CD14-positive monocyte (primary cell): ENCODE results near the gene SYCE1. TPM values are rescaled to one million over a fixed set of nuclear protein-coding genes. Genes with fewer than 3 reads are reported as not detected.
"Not testable (repeated sequence)": the region's sequence is repeated elsewhere in the genome, so short reads cannot be mapped to it uniquely, and the experiment has no call there.

Source experiments
- DNase-seq, 3 donors: peaks; one replicate each; pipeline ENCODE4 v3.0.0-alpha.2; 2011 to 2022
- H2AFZ ChIP-seq: 2 replicates; pipeline ENCODE4 v1.6.0; 2012; ENCODE audit warnings: mild to moderate bottlenecking, low read depth, low read length, inconsistent platforms; ENCODE audit not compliant: insufficient read depth, poor library complexity, severe bottlenecking
- H3K27ac ChIP-seq, 2 donors: 1 replicate in 1 of 2; 2 replicates in 1 of 2; pipeline ENCODE4 v1.5.1; 2012 to 2013; ENCODE audit warnings: low read length in 2 of 2, control low read depth in 1 of 2, inconsistent platforms in 1 of 2, low read depth in 1 of 2, mild to moderate bottlenecking in 1 of 2
- H3K27me3 ChIP-seq, 2 donors: one replicate each; pipeline versions ENCODE4 v1.6.0 to v1.6.1; 2011 to 2013; ENCODE audit warnings: low read length in 2 of 2; ENCODE audit not compliant: control insufficient read depth in 2 of 2, insufficient read depth in 2 of 2
- H3K36me3 ChIP-seq, 2 donors: replicated peaks in 1 of 2; 1 replicate in 1 of 2; 2 replicates in 1 of 2; pipeline versions ENCODE4 v1.5.1 to v1.6.1; 2012 to 2013; ENCODE audit warnings: low read length in 2 of 2, control low read depth in 1 of 2, inconsistent platforms in 1 of 2, mild to moderate bottlenecking in 1 of 2; ENCODE audit not compliant: insufficient read depth in 2 of 2, control insufficient read depth in 1 of 2
- H3K4me1 ChIP-seq, 2 donors: 1 replicate in 1 of 2; 2 replicates in 1 of 2; pipeline versions ENCODE4 v1.5.1 to v1.6.1; 2012 to 2013; ENCODE audit warnings: low read length in 2 of 2, control low read depth in 1 of 2, inconsistent platforms in 1 of 2, mild to moderate bottlenecking in 1 of 2, moderate library complexity in 1 of 2; ENCODE audit not compliant: insufficient read depth in 2 of 2, control insufficient read depth in 1 of 2
- H3K4me2 ChIP-seq: replicated peaks from 2 replicates; pipeline ENCODE3; 2012; ENCODE audit warnings: low read length, moderate library complexity, mild to moderate bottlenecking; ENCODE audit not compliant: poor library complexity, severe bottlenecking; ENCODE audit errors: extremely low read depth
- H3K4me3 ChIP-seq, 3 experiments: fragments of 200-600 bp in 1 of 3; sonication (generic) in 1 of 3; replicated peaks in 1 of 3; 1 replicate in 2 of 3; 2 replicates in 1 of 3; pipeline ENCODE4 v1.5.1; 2011 to 2013; ENCODE audit warnings: low read length in 3 of 3, mild to moderate bottlenecking in 3 of 3, control low read depth in 2 of 3, low read depth in 2 of 3, inconsistent platforms in 1 of 3, moderate library complexity in 1 of 3
- H3K79me2 ChIP-seq: 2 replicates; pipeline ENCODE4 v1.6.0; 2012; ENCODE audit warnings: mild to moderate bottlenecking, control low read depth, inconsistent platforms, low read length, moderate library complexity; ENCODE audit not compliant: insufficient read depth
- H3K9ac ChIP-seq: 2 replicates; pipeline ENCODE4 v1.6.0; 2017; ENCODE audit warnings: low read length, mild to moderate bottlenecking; ENCODE audit not compliant: insufficient read depth, poor library complexity, severe bottlenecking
- H3K9me3 ChIP-seq, 2 donors: replicated peaks in 1 of 2; 1 replicate in 1 of 2; 2 replicates in 1 of 2; pipeline versions ENCODE4 v1.5.1 to v1.6.1; 2012 to 2013; ENCODE audit warnings: low read length in 2 of 2, control low read depth in 1 of 2; ENCODE audit not compliant: control insufficient read depth in 1 of 2, insufficient read depth in 1 of 2
- H4K20me1 ChIP-seq: 2 replicates; pipeline ENCODE4 v1.6.0; 2012; ENCODE audit warnings: mild to moderate bottlenecking, low read length, control low read depth, moderate library complexity; ENCODE audit not compliant: insufficient read depth
- H3K27ac Mint-ChIP-seq, 7 donors: one replicate each; pipeline ENCODE4 v1.8.0; 2020; ENCODE audit warnings: mild to moderate bottlenecking in 7 of 7, mixed read lengths in 7 of 7, moderate library complexity in 6 of 7, inconsistent platforms in 2 of 7
- H3K27me3 Mint-ChIP-seq, 3 donors: one replicate each; pipeline ENCODE4 v1.8.0; 2021 to 2022; ENCODE audit warnings: low read depth in 3 of 3, mild to moderate bottlenecking in 3 of 3, mixed read lengths in 3 of 3, moderate library complexity in 3 of 3, inconsistent platforms in 1 of 3
- H3K36me3 Mint-ChIP-seq, 2 donors: one replicate each; pipeline ENCODE4 v1.8.0; 2020; ENCODE audit warnings: mixed read lengths in 2 of 2, inconsistent platforms in 1 of 2, mild to moderate bottlenecking in 1 of 2
- H3K4me1 Mint-ChIP-seq: one replicate; pipeline ENCODE4 v1.8.0; 2020; ENCODE audit warnings: mild to moderate bottlenecking, mixed read lengths
- H3K4me3 Mint-ChIP-seq, 2 donors: one replicate each; pipeline ENCODE4 v1.8.0; 2020; ENCODE audit warnings: mild to moderate bottlenecking in 2 of 2, mixed read lengths in 2 of 2, moderate library complexity in 1 of 2
- H3K9me3 Mint-ChIP-seq, 7 donors: one replicate each; pipeline ENCODE4 v1.8.0; 2020 to 2022; ENCODE audit warnings: mixed read lengths in 7 of 7, mild to moderate bottlenecking in 6 of 7, moderate library complexity in 6 of 7, inconsistent platforms in 2 of 7
- CTCF ChIP-seq: fragments of 200-600 bp; IDR thresholded peaks from one replicate; pipeline ENCODE4 v1.8.0; 2022; ENCODE audit warnings: antibody characterized with exemption, mild to moderate bottlenecking
- WGBS: methylation state at CpG from one replicate; pipeline ENCODE4 v1.1.5; 2013; ENCODE audit warnings: missing lambda C conversion rate; ENCODE audit not compliant: insufficient coverage; 5-methylcytosine and 5-hydroxymethylcytosine counted together
- intact Hi-C, 2 donors: fragments of 100-400 bp; cut with micrococcal nuclease; formaldehyde crosslinking; loops; one replicate each; pipeline versions ENCODE4 v1.15.0 to v1.15.1; 2023
- polyA plus RNA-seq, 3 donors: library from polyadenylated mRNA; depleted of rRNA in 1 of 3; unstranded in 2 of 3; stranded (reverse) in 1 of 3; fragments of 300-500 nt in 2 of 3; fragments of >200 nt in 1 of 3; fragmentation: Illumina TruSeq in 2 of 3; gene quantifications; 1 replicate in 2 of 3; 2 replicates in 1 of 3; pipeline ENCODE4 v1.2.3, GENCODE V29; 2012 to 2021

SYCE1 gene
- polyA plus RNA-seq, 3 donors, result 0.12 TPM; not detected in 2

GRCh38 chr10:133569801-133570200, 4.4 kb upstream of the SYCE1 start:
- not testable (repeated sequence) for H3K36me3 ChIP-seq, H3K36me3 Mint-ChIP-seq, H3K4me1 Mint-ChIP-seq, H3K4me2 ChIP-seq, H3K9ac ChIP-seq, H3K4me3 Mint-ChIP-seq, H3K27me3 ChIP-seq, H3K4me1 ChIP-seq, H4K20me1 ChIP-seq, H3K79me2 ChIP-seq, H3K4me3 ChIP-seq, H2AFZ ChIP-seq, H3K27ac Mint-ChIP-seq, H3K27ac ChIP-seq, DNase-seq
- intact Hi-C loops, result loop anchor here in 1 of 2 donors (5.0 kb wide), 1 partner anchor 148 kb away; the partner anchor contains the start of gene SPRN
- H3K27me3 Mint-ChIP-seq, result peaks cover 3 to 31% (median 8%) of the 10 kb centered on the region in 3 donors
- WGBS, result no CpG with 5 or more reads among the region's 21 CpGs
- H3K9me3 Mint-ChIP-seq, result peaks cover 35 to 49% (median 44%) of the 10 kb centered on the region in 7 donors
- H3K9me3 ChIP-seq, result peaks cover 35 to 42% of the 10 kb centered on the region in 2 donors

GRCh38 chr10:133568831-133569527, 3.6 kb upstream of the SYCE1 start:
- intact Hi-C loops, result loop anchor here in 1 of 2 donors (5.0 kb wide), 1 partner anchor 147 kb away; the partner anchor contains the start of gene SPRN
- peaks cover 43 to 47% of the 10 kb centered on the region in 2 donors for H3K9me3 ChIP-seq
- not testable (repeated sequence) for H3K27ac Mint-ChIP-seq, H3K4me3 ChIP-seq, H3K27ac ChIP-seq, H3K4me2 ChIP-seq, DNase-seq, H3K79me2 ChIP-seq, H3K36me3 ChIP-seq, H3K9ac ChIP-seq, H2AFZ ChIP-seq, H3K4me1 Mint-ChIP-seq, H4K20me1 ChIP-seq, H3K36me3 Mint-ChIP-seq, H3K27me3 ChIP-seq, H3K4me1 ChIP-seq, H3K4me3 Mint-ChIP-seq
- H3K27me3 Mint-ChIP-seq, result peaks cover 3 to 31% (median 9%) of the 10 kb centered on the region in 3 donors
- peaks cover 32 to 56% (median 47%) of the 10 kb centered on the region in 7 donors for H3K9me3 Mint-ChIP-seq
- no CpG with 5 or more reads among the region's 80 CpGs for WGBS

GRCh38 chr10:133568287-133568614, 2.9 kb upstream of the SYCE1 start:
- Histone ChIP-seq H3K27ac (no peak overlapping the region), H3K4me2 (no peak overlapping the region), H3K79me2 (no peaks in the 10 kb centered on the region), H2AFZ (no peak overlapping the region), H3K4me1 (no peaks in the 10 kb centered on the region), H4K20me1 (no peaks in the 10 kb centered on the region), H3K36me3 (no peaks in the 10 kb centered on the region), H3K9ac (no peak overlapping the region), H3K4me3 (no peak overlapping the region), H3K9me3 (peaks cover 39 to 44% of the 10 kb centered on the region in 2 donors), H3K27me3 (peaks cover 0 to 8% of the 10 kb centered on the region in 2 donors)
- Mint-ChIP-seq H3K4me3 (no peak overlapping the region), H3K27ac (no peak overlapping the region), H3K36me3 (peaks cover 0 to 3% of the 10 kb centered on the region in 2 donors), H3K9me3 (peaks cover 26 to 52% (median 44%) of the 10 kb centered on the region in 7 donors), H3K4me1 (no peaks in the 10 kb centered on the region), H3K27me3 (peaks cover 2 to 28% (median 9%) of the 10 kb centered on the region in 3 donors)
- no peak for TF ChIP-seq CTCF
- DNase-seq, result no peak
- 95% methylated on average over 10 of the region's 22 CpGs for WGBS
- intact Hi-C loops, result loop anchor here in 1 of 2 donors (5.0 kb wide), 1 partner anchor 146 kb away; the partner anchor contains the start of gene SPRN
